SKM-1 treated with dmso at 0.1 percent for 144 hours (cell line): ENCODE results near the gene EDARADD.
"Not testable (repeated sequence)": the region's sequence is repeated elsewhere in the genome, so short reads cannot be mapped to it uniquely, and the experiment has no call there.

Source experiments
- DNase-seq: peaks from one replicate; lab custom pipeline; 2025; ENCODE audit not compliant: unreplicated experiment; lab: John Stamatoyannopoulos, UW

The EDARADD gene

GRCh38 chr1:236429715-236430274 is 35.7 kb downstream of the EDARADD start:
- no peak for DNase-seq

DNA sequence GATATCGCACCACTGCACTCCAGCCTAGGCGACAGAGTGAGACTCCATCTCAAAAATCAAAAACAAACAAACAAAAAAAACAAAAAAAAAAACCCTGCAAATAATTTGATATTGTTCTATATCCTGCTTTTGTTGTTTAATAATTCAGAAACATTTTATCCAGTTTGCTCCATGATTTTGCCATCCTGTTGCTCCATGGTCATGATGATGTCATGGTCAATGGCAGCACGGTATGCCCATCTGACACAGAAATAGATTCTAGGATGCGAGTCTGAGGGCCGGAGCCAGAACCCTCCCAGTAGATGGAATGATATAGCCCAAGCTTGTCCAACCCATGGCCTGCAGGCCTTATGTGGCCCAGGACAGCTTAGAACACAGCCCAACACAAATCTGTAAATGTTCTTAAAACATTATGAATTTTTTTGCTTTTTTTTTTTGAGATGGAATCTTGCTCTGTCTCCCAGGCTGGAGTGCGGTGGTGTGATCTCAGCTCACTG is 39.8 kb downstream of the EDARADD start:
- no peak for DNase-seq

DNA sequence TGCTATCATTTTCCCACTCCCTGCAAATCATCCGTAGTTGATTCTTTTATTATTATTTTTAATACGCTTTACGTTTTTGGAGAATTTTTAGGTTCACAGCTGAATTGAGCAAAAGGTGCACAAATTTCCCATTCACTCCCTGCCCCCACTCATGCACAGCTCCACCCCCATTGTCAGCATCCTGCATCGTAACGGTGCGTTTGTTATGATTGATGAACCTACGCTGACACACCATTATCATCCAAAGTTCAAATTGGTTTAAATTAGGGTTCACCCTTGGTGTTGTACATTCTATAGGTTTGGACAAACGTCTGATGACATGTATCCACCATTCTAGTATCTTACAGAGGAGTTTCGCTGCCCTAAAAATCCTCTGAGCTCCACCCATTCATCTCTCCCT is 44.5 kb downstream of the EDARADD start:
- DNase-seq = no peak

DNA sequence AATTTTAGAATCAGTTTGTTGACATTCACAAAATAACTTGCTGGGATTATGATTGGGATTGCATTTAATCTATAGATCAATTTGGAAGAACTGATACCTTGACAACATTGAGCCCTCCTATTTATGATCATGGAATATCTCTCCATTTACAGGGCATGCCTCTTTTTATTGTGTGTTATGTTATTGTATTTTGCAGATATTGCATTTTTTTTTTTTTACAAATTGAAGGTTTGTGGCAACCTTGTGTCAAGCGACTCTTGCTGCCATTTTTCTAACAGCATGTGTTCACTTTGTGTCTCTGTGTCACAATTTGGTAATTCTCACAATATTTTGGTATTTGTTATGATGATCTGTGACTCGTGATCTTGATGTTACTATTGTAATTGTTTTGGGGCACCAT is 46.3 kb downstream of the EDARADD start:
- no peak for DNase-seq

DNA sequence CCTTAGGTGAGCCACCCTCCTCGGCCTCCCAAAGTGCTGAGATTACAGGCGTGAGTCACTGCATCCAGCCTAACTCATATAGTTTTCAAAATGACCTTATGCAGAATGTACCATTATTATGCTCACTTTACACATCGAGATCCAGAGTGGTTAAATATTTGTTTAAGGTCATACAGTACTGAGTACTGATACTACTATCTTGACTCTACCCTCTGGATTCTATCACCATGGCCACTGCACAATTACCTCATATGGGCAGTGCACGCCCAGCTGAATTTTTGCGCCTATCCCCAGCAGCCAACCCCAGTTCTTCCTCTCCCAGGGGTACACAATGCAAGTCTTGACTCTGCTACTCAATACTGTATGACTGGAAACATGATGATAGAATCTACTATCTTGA is 56.7 kb downstream of the EDARADD start:
- DNase-seq = no peak

DNA sequence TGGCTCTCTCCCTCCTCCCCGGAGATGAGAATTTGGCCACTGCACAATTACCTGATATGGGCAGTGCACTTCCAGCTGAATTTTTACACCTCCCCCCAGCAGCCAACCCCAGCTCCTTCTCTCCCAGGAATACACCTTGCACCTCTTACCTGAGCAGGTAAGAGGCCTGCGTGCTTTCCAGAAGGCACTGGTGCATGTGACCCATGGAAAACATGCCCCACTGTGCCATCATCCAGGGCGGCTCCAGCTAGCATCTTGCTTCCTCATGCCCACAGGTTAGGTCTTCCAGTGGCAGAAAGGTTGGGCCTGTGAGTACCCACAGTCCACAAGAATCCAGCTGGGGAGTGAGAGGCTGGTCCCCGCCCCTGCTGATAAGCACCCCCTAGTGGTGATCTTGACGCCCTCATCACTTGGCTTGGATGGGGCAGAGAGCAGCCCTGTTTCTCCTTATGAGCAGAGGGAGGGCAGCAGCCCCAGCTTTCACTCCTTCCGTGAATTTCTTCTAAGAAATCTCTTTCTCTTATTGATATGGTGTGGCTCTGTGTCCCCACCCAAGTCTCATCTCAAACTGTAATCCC is 57.8 kb downstream of the EDARADD start:
- DNase-seq = peak; percentile 49

DNA sequence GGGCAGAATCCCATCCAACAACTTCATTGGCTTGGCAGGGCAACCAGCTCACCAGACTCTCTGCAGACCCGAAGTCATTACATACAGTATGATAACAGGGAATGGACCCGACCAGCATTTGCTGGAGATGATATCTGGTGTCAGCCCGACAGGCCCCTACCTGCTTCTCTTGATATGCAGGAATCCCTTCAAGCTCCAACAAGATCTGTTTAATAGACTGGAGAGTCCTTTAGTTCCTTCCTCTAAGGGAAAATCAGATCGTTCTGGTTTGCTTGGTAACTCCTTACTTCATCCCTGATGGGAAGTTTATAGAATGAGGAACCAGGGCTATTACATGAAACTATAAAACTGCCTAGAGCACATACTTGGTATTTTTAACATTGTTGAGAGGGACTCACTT is 61.2 kb downstream of the EDARADD start:
- peak; percentile 28 for DNase-seq

GRCh38 chr1:236457775-236458174 is 63.7 kb downstream of the EDARADD start:
- DNase-seq = no peak

- no peak for DNase-seq
Measured at GRCh38 chr1:236458996-236459395, 64.9 kb downstream of the EDARADD start.

DNA sequence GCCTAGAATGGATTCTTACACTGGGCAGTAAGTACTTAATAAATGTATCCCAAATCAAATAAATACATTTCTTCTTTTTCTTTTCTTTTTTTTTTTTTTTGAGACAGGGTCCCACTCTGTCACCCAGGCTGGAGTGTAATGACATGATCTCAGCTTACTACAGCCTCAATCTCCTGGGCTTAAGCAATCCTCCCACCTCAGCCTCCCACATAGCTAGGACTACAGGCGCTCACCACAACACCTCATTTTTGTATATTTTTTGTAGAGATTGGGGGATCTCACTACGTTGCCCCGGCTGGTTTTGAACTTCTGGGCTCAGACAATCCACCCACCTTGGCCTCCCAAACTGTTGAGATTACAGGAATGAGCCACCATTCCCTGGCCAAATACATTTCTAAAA is 66.0 kb downstream of the EDARADD start:
- DNase-seq = no peak

- not testable (repeated sequence) for DNase-seq
Measured at GRCh38 chr1:236464197-236464596, 70.1 kb downstream of the EDARADD start.

- DNase-seq = no peak
Measured at GRCh38 chr1:236465231-236465958, 71.3 kb downstream of the EDARADD start.

GRCh38 chr1:236465959-236466303 is 71.8 kb downstream of the EDARADD start:
- DNase-seq = no peak

DNA sequence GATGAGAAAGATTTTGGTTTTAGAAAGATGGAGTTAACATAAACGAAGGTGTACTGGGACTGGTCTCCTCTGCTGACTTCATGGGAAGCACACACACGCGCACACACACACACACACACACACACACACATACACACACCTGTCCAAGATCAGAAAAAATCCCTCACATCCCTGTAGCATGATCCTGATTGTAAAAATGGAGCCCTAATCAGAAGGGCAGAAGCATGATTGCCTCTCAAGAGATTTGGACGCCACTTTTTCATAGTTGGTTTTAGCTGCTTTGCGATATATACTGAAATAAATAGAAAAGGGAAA is 73.2 kb downstream of the EDARADD start:
- no peak for DNase-seq

DNA sequence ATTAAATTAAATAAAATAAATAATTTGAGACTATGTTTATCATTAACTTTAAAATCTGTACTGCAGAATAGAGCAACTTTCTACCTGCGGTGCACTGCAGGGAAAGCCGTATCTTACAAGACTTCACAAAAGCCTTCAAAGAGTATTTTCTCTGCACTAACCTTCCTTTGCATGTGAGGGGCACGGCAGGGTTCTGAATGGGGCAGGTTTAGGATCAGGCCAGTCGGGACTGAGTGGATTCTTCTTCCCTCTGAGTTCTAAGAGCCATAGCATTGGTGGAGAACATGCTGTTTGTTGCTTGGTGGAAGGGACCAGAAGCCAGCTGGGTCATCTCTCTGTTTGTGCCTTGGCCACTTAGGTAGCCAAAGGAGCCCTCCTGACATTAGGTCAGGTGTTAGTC is 74.5 kb downstream of the EDARADD start:
- no peak for DNase-seq

GRCh38 chr1:236469466-236469865 is 75.4 kb downstream of the EDARADD start:
- no peak for DNase-seq

DNA sequence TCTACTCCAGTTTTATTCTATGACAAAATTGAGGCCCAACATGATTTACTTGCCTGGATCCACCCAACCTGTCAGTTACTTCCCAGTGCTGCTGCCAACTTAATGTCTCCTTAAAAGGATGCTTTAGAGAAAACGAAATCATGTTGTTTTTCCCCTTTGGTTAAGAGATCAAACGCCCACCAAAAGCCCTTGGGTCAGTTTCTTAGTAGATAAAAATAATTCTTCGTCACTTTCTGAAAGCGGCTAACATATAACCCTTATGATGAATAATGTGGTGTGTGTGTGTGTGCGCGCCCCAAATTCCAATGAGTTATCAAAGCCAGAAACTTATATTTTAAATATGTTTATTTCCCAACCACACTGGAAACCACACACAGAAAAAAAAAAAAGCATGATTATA is 77.0 kb downstream of the EDARADD start:
- DNase-seq = no peak

GRCh38 chr1:236471653-236472052 is 77.6 kb downstream of the EDARADD start:
- DNase-seq = no peak

- no peak for DNase-seq
Measured at GRCh38 chr1:236472850-236473788, 79.0 kb downstream of the EDARADD start.

DNA sequence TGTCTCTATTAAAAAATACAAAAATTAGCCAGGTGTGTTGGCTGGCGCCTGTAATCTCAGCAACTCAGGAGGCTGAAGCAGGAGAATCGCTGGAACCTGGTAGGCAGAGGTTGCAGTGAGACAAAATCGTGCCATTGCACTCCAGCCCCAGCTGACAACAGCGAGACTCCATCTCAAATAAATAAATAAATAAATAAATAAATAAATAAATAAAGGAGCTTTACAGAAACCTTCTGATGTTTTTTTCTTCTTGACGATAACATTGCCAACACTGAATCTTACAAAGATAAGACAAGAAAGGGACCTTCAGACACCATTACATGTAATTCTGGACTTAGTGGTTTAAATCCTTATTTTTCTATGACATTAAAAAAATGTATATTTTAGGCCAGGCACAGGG is 81.9 kb downstream of the EDARADD start:
- no peak for DNase-seq

DNA sequence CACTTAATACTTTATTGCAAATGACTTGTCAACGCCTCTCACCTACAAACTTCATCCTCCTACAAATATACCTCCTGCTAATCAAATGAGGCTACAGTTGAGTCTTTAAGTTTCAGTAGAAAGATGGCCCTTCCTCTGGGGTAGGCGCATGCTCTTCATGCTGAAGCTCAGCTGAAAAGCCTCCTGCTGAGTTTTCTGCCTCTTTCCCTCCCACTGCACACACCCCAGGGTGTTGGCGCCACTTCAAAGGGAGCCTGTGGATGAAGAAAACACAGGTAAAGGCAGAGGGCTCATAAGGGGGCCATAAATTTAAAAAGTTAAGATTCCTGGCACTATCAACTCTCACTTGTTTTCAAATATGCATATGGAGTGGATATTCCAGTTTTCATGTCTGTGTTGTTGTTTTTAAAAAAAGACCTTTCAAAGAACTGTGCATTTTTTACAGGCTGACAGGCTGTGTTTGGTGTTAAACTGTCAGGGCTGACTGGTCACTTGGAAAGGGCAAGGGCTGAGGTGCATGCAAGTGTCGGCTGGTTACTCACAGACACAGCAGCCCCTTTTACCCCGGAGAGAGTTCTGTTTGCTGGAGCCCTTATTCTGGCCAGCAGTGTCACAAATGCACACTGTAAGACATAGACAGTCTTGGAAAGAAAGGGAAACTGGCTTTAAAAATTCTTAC is 86.8 kb downstream of the EDARADD start:
- DNase-seq = no peak
